Activated CD4-positive, CD25-positive, alpha-beta regulatory T cell treated with anti-CD3 and anti-CD28 coated beads, Interleukin-2, amount 50 U/mL, for 24 hours (primary cell): ENCODE data around the gene UBE2G1.

ENCODE experiments used
- ATAC-seq, 2 donors: fragments of 150-1000 bp; cut with Tn5 transposase; one replicate each; pipeline ENCODE4 v1.10.0; 2021; ENCODE audit warnings: mild to moderate bottlenecking in 1 of 2, moderate library complexity in 1 of 2

The UBE2G1 gene

DNA sequence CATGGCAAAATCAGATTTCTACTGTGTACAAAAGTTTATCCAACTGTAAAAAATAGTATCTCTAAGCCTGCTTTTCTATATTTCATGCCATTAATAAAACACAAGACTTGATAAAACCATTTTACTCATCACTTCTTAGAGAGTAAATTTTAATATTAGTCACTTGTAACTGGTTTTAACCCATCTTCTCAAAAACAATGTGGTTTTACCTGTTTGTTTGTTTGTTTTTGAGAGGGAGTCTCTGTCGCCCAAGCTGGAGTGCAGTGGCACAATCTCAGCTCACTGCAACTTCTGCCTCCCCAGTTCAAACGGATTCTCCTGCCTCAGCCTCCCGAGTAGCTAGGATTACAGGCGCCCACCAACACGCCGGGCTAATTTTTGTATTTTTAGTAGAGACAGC lies 32.1 kb downstream of the UBE2G1 start:
- ATAC-seq = peak; percentile 17 to 38

GRCh38 chr17:4333041-4333440 lies 33.4 kb downstream of the UBE2G1 start:
- no peak for ATAC-seq

DNA sequence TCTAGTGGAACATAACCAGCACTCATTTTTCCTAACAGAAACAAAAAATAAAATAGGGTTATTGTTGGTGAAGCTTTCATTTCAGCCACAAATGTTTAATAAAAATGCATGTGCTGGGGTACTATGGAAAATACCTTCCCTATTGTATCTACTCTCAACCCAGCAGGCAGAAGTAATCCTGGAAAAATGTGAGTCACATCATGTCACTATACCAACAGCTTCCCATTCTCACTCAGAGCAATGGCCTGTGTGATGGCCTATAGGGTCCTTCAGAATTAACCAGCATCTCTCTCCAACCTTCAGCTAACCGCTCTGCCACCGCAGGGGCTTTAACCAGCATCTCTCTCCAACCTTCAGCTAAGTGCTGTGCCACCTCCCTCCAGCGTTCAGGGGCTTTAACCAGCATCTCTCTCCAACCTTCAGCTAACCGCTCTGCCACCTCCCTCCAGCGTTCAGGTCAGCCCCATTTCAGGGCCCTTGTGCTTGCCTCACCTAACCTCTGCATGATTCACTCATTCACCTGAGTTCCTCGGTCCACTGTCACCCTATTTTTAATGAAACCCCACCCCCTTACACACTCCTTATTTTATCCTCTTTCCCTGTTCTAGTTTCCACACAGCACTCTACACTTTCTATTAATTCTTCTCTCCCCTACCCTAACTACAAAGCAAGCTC lies 34.0 kb downstream of the UBE2G1 start:
- ATAC-seq = no peak

DNA sequence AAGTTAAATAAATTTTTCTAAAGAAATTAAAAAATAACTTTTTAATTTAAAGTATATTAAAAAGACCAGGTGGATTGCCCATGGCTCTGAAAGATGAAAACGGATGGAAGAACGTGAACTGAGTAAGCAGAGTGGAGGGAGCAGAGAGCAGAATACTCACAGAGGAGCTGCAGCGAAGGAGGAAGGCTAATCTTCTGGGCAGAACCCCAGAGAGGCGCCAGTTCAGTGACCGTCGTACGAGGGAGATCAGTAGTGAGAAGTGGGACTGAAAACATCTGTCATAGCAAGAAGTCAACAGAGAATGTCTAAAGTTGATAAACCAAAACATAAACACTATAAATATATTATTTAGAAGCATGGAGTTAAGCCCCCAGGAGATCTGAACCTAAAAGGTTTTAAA lies 34.9 kb downstream of the UBE2G1 start:
- no peak for ATAC-seq

DNA sequence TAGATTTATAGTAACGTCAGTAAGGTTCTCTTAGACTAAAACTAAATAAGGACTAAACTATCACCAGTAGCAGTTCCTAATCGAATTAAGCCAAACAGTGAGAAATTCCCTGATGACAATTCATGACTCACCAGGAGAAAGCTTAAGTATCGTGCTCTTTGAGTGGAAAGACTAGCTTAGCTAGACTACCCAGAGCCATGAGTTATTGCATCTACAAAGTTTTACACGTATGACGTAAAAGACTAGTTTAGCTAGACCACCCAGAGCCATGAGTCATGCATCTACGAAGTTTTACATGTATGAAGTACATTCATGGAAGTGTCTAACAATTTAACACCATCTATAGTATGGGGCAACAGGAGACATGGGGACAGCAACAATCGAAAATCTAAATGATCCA lies 36.6 kb downstream of the UBE2G1 start:
- ATAC-seq = no peak

- no peak for ATAC-seq
Measured at GRCh38 chr17:4327606-4328005, 38.9 kb downstream of the UBE2G1 start.

- no peak for ATAC-seq
Measured at GRCh38 chr17:4326608-4327007, 39.9 kb downstream of the UBE2G1 start.

GRCh38 chr17:4326112-4326511 lies 40.4 kb downstream of the UBE2G1 start:
- ATAC-seq = no peak

DNA sequence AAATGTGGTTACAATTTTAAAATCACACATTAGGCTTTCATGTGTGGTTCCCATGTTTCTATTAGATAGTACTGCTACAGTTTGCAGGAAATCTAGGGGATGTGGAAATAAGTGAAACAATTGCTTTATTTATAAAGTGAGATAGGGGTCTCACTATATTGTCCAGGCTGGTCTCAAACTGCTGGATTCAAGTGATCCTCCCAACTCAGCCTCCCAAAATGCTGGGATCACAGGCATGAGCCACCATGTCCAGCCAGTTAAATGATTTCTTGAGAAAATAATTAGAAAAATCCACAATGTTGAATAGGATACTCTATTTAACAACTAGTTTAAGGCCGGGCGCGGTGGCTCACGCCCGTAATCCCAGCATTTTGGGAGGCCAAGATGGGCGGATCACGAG lies 42.0 kb downstream of the UBE2G1 start:
- ATAC-seq = no peak

- ATAC-seq = no peak
Measured at GRCh38 chr17:4319221-4319620, 47.3 kb downstream of the UBE2G1 start.

DNA sequence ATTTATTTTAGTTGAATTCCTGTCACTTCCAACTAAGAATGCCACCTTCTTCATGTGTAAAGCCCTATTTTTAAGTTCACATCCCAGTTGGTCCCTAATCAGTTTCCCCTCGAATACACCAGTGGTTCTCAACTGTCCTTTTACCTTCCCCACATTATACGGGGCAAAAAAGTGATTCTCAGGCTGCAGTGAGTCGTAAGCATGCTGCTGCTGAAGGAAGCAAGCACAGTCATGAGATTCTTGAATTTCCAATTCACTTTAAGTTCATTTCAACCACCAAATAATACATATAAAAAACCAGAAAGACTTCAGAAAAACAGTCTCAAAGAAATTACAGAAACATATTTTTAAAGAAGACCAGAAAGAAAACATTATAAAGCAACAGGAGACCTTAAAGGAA lies 47.9 kb downstream of the UBE2G1 start:
- ATAC-seq = no peak

GRCh38 chr17:4318186-4318585 lies 48.3 kb downstream of the UBE2G1 start:
- ATAC-seq = no peak

DNA sequence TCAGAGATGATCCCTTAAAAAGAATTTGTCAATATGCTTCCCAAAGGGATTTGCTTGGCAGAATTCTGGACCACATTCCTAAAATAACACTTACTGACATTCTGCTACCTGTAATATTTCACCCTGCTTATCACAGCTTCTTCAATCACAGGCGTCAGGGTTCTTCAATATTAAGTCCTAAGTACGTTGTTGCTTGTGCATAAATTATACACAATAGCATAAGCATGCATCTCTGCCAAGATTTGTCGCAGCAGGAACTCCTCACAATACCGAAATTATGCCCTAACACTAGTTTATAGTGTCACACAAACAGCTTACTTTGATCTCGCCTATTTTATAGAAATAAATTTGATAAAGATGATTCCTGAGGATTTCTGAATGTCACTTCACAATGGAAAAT lies 48.9 kb downstream of the UBE2G1 start:
- no peak for ATAC-seq

DNA sequence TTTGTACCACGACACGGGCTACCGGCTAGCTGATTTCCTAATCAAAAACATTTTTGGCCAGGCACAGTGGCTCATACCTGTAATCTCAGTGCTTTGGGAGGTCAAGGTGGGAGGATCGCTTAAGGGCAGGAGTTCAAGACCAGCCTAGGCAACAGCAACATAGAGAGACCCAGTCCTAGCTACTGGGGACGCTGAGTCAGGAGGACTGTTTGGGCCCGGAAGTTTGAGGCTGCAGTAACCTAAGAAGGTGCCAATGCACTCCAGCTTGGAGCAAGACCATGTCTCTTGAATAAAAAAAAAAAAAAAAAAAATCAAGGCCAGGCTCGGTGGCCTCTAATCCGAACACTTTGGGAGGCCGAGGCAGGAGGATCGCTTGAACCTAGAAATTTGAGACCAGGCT lies 49.8 kb downstream of the UBE2G1 start:
- ATAC-seq = no peak

- no peak for ATAC-seq
Measured at GRCh38 chr17:4314618-4315017, 51.9 kb downstream of the UBE2G1 start.

DNA sequence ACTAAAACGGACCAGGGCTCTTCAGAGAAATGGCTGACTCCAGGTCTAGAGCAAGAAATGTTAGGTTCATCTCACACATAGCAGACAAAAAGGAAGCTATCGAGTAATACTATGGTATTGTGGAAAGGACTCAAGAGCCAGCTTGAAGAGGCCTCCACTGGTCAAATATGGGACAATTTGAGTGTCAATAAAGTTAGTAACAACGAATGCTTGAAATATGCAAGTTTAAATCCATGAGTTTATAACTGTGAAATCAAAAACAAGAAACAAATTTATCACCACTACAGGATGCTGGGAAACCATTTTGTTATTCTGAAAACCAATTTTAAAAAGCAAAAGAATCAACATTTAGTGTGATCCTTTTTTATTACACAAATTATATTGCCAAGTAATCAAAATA lies 52.3 kb downstream of the UBE2G1 start:
- no peak for ATAC-seq

- no peak for ATAC-seq
Measured at GRCh38 chr17:4313221-4314114, 53.0 kb downstream of the UBE2G1 start.

- ATAC-seq = no peak
Measured at GRCh38 chr17:4310354-4311060, 56.0 kb downstream of the UBE2G1 start.

DNA sequence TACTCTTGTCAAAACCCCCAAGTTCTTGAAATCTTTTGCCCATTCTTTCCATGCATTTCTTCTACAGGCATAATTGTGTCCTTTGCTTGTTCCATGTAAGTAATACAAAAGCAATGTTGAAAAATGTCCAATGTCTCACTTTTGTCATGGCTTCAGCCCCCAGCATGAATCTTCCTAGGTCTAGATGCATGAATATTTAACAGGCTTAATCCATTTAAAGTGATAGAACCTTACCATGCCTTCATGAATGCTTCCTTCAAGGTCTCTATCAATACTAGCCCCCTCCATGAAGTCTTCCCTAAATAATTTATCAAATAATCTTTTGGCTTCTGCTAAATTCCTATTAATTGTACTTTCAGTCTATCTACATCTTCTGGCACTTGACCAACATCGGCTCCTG lies 56.6 kb downstream of the UBE2G1 start:
- ATAC-seq = no peak

GRCh38 chr17:4307179-4307930 lies 59.1 kb downstream of the UBE2G1 start:
- ATAC-seq = no peak

DNA sequence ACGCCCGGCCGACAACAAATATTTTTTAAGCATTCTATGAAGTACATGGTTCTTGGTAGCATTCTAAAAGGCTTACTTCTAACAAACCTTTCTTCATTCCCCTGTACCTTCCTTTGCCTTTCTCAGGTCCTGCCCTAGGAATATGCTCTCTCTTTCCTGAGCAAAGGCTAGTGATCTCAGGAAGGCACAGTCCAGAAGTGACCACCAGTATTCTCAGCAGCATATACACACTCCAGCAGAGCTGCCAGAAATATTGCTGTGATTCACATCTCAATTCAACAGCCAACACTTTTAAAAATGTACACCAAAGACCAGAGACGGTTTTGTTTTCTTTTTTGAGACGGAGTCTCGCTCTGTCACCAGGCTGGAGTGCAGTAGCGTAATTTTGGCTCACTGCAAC lies 61.3 kb downstream of the UBE2G1 start:
- no peak for ATAC-seq

GRCh38 chr17:4304417-4305027 lies 62.0 kb downstream of the UBE2G1 start:
- peak; percentile 69 to 87 for ATAC-seq
